OCI-LY3 (cell line): ENCODE results near the gene ZNF608.

Experiments used
- CTCF ChIP-seq: fragments of 200-600, 300-600 bp; sonication (generic); IDR thresholded peaks from 2 replicates; pipeline ENCODE4 v1.5.1; 2014; ENCODE audit warnings: antibody characterized with exemption, low read length, low read depth
- EZH2phosphoT487 ChIP-seq: fragments of 200-600 bp; shearing (Covaris generic); IDR thresholded peaks from 2 replicates; pipeline ENCODE4 v1.6.1; 2018; ENCODE audit warnings: antibody characterized with exemption, mixed run types, low read depth

- no peak for TF ChIP-seq CTCF
- TF ChIP-seq EZH2phosphoT487: no peak
Observed at GRCh38 chr5:124732428-124733328, 13.8 kb downstream of the ZNF608 start.
